Breast epithelium (tissue), 4 donors: ENCODE results near the gene CRK. TPM values are rescaled to one million over a fixed set of nuclear protein-coding genes. Genes with fewer than 3 reads are reported as not detected.
A peak's percentile ranks its signal among the peaks of the same experiment; 100 is the strongest.

Source experiments
- DNase-seq, 2 donors: peaks; one replicate each; pipeline ENCODE4 v3.0.0-alpha.2; 2019; ENCODE audit warnings: low spot score in 2 of 2
- H3K27ac ChIP-seq, 2 donors: fragments of 200-600 bp; sonication (generic) in 1 of 2; one replicate each; pipeline ENCODE4 v1.5.1; 2016 to 2019; ENCODE audit warnings: mild to moderate bottlenecking in 1 of 2
- H3K27me3 ChIP-seq, 2 donors: fragments of 200-600 bp; sonication (generic) in 1 of 2; one replicate each; pipeline versions ENCODE4 v1.5.1 to v1.6.0; 2017 to 2019; ENCODE audit warnings: control low read depth in 1 of 2, mild to moderate bottlenecking in 1 of 2
- H3K36me3 ChIP-seq: fragments of 200-600 bp; one replicate; pipeline ENCODE4 v1.5.1; 2019
- H3K4me1 ChIP-seq, 2 donors: fragments of 200-600 bp; sonication (generic); one replicate each; pipeline ENCODE4 v1.5.1; 2016 to 2019; ENCODE audit warnings: control low read depth in 1 of 2
- H3K4me3 ChIP-seq, 3 donors: fragments of 200-600 bp; sonication (generic); 1 replicate in 2 of 3; 2 replicates in 1 of 3; pipeline ENCODE4 v1.5.1; 2016 to 2019; ENCODE audit warnings: mild to moderate bottlenecking in 3 of 3, moderate library complexity in 2 of 3
- H3K9me3 ChIP-seq, 2 donors: fragments of 200-600 bp; sonication (generic) in 1 of 2; one replicate each; pipeline ENCODE4 v1.5.1; 2016 to 2019; ENCODE audit warnings: control low read depth in 1 of 2
- POLR2A ChIP-seq: fragments of 450-650 bp; IDR thresholded peaks from one replicate; pipeline ENCODE4 v1.6.1; 2016; ENCODE audit warnings: antibody characterized with exemption, mild to moderate bottlenecking, moderate library complexity
- POLR2AphosphoS5 ChIP-seq, 3 donors: sonication (generic); formaldehyde crosslinking; IDR thresholded peaks; one replicate each; pipeline ENCODE4 v1.6.1; 2017; ENCODE audit warnings: antibody characterized with exemption in 3 of 3
- intact Hi-C: fragments of 100-400 bp; cut with DNase I; formaldehyde crosslinking; loops from one replicate; pipeline ENCODE4 v1.15.1; 2023; ENCODE audit warnings: low total_unique reads
- total RNA-seq, 3 donors: library from RNA; depleted of rRNA; stranded (reverse); fragments of >200 nt; gene quantifications; one replicate each; pipeline ENCODE4 v1.1.0, GENCODE V29; 2016
- TF ChIP-seq, protein P1 (sequence below), 3 donors: fragments of 450-650 bp; IDR thresholded peaks; one replicate each; pipeline ENCODE4 v1.5.1; 2016 to 2017; ENCODE audit warnings: antibody characterized with exemption in 3 of 3, mild to moderate bottlenecking in 3 of 3, moderate library complexity in 3 of 3

Gene CRK
- total RNA-seq, 3 donors from 2014 or later = 73.7 to 84.5 (median 76.8) TPM

DNA sequence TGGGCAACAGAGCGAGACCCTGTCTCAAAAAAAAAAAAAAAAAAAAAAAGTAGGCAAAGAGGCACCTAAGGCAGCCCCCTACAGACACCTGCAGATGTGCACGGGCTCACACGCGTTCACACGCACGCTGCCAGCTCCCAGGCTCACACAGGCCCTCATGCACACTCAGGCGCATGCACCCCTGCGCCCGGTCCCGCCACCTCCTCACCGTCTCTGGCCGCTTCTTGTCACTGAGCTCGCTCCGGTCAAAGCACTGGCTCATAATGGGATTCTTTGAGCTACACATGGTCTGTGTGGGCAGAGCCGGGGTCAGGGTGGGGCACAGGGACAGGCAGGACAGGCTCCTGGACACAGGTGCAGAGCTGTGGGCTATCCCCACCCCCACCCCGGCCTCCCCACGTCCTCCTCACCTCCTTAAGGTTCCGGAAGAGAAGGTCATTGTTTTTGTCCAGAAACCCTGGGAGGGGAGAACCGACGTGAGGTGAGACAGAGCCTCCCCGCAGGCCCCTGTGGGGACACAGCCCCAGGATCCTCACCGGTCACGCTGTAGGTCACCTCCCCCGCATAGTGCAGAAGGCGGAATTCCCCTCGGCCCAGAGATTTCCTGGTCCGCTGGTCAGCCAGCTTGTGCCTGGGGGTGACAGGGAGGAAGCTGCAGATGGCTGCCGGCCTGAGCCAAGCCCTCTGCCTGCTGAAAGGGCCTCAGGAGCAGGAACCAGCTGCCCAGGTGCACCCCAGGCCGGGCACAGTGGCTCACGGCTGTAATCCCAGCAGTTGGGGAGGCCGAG, 18.6 kb upstream of the CRK start:
- H3K4me3 ChIP-seq = no peak overlapping the region
- no peak for DNase-seq
- peak overlapping the region in 1 of 2 donors; percentile 71 for H3K27ac ChIP-seq
- intact Hi-C loops = no loop called here
- H3K4me1 ChIP-seq = no peaks in the 10 kb centered on the region
- no peaks in the 10 kb centered on the region for H3K9me3 ChIP-seq
- peaks cover 8% of the 10 kb centered on the region for H3K36me3 ChIP-seq
- TF ChIP-seq POLR2AphosphoS5 (IDR thresholded peaks at IDR 0.05) = no peak
- H3K27me3 ChIP-seq = no peaks in the 10 kb centered on the region

DNA sequence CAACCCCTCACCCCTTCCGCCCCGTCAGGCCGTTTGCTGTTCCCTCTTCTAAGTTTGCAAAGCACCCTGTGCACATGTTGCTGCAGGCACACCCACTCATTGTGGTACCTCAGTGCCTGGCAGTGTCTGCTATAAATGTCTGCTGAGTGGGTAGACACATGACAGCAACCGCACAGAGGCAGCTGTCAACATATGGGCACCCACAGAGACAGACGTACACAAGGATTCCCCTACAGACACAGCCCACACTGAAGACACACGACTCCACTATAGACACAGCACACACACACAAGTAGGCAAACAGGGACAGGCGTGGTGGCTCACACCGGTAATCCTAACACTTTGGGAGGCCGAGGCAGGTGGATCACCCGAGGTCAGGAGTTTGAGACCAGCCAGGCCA, 17.8 kb upstream of the CRK start:
- Histone ChIP-seq H3K27me3 (no peaks in the 10 kb centered on the region), H3K36me3 (peaks cover 8% of the 10 kb centered on the region), H3K4me1 (no peaks in the 10 kb centered on the region), H3K4me3 (no peak overlapping the region), H3K27ac (no peak overlapping the region), H3K9me3 (no peaks in the 10 kb centered on the region)
- no peak for DNase-seq
- intact Hi-C loops = no loop called here
- TF ChIP-seq, protein P1, sequence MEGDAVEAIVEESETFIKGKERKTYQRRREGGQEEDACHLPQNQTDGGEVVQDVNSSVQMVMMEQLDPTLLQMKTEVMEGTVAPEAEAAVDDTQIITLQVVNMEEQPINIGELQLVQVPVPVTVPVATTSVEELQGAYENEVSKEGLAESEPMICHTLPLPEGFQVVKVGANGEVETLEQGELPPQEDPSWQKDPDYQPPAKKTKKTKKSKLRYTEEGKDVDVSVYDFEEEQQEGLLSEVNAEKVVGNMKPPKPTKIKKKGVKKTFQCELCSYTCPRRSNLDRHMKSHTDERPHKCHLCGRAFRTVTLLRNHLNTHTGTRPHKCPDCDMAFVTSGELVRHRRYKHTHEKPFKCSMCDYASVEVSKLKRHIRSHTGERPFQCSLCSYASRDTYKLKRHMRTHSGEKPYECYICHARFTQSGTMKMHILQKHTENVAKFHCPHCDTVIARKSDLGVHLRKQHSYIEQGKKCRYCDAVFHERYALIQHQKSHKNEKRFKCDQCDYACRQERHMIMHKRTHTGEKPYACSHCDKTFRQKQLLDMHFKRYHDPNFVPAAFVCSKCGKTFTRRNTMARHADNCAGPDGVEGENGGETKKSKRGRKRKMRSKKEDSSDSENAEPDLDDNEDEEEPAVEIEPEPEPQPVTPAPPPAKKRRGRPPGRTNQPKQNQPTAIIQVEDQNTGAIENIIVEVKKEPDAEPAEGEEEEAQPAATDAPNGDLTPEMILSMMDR (IDR thresholded peaks at IDR 0.05) = no peak
- TF ChIP-seq POLR2AphosphoS5 (IDR thresholded peaks at IDR 0.05) = no peak
- TF ChIP-seq POLR2A = no peak

DNA sequence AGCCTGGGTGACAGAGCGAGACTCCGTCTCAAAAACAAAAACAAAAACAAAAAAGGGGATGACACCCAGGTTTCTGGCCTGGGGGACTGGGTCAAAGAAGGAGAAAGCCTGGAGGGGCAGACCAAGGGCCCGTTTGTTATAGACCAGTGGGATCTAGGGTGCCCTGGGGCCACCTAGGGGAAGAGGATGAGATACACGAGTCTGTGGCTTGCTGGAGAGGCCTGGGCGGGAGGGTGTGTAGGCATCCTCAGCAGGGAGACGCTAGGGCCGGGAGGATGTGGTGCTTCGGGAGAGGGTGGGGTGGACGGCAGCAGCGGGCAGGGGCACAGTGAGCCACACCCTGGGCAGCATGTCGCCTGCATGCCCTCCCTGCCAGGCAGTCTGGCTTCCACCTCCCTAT, 17.1 kb upstream of the CRK start:
- no peaks in the 10 kb centered on the region for H3K9me3 ChIP-seq
- intact Hi-C loops = no loop called here
- no peaks in the 10 kb centered on the region for H3K4me1 ChIP-seq
- TF ChIP-seq POLR2AphosphoS5 (IDR thresholded peaks at IDR 0.05) (no peak), POLR2A (no peak)
- TF ChIP-seq, protein P1 (IDR thresholded peaks at IDR 0.05) = no peak
- no peak for DNase-seq
- H3K27ac ChIP-seq = no peak overlapping the region
- peaks cover 8% of the 10 kb centered on the region for H3K36me3 ChIP-seq
- H3K4me3 ChIP-seq = no peak overlapping the region
- H3K27me3 ChIP-seq = no peaks in the 10 kb centered on the region

DNA sequence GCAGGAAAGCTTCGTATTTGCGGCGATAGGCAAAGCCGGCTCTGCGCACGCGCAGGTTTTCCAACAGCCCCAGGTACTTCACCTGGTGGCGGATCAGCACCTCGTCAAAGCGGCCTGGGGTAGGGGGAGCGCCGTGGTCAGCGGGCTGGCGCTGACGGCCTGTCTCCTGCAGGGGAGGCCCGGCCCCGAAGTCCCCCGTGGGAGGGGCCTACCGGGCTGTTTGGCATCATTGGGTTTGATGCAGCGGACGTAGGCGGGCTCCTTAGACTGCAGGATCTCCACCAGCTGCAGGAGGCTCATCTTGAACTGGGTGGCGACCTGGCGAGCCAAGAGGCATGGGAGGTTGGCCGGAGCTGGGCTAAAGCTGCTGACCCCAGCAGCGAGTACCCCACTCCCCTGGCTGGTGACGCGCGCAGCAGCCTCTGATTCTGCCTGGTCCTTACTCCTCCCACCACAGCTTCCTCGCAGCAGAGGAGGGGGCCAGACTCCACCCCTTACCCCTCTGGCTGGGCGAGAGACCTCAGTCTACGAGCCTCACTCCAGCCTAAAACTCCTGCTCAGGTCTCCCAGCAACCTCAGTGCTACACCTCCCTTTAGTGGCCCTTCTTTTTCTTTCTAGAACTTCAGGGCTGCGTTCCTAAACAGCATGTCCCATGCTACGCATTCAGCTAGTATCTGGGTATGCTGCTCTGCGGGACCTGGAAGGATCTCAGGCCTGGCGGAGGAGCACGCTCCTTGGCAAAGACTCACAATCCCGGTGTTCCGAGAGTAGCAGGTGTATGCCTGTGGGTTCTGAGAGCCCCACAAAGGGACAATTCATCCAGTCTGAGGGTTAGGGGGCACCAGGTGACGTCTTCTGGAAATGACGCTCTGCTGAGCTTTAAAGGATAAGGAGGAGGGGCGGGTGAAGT, 16.1 kb upstream of the CRK start:
- H3K4me1 ChIP-seq = no peaks in the 10 kb centered on the region
- intact Hi-C loops = no loop called here
- H3K27me3 ChIP-seq = no peaks in the 10 kb centered on the region
- H3K9me3 ChIP-seq = no peaks in the 10 kb centered on the region
- TF ChIP-seq, protein P1 (IDR thresholded peaks at IDR 0.05) = no peak
- TF ChIP-seq POLR2A = no peak
- TF ChIP-seq POLR2AphosphoS5 (IDR thresholded peaks at IDR 0.05) = no peak
- H3K27ac ChIP-seq = no peak overlapping the region
- DNase-seq = no peak
- no peak overlapping the region for H3K4me3 ChIP-seq
- peaks cover 4% of the 10 kb centered on the region for H3K36me3 ChIP-seq

GRCh38 chr17:1471490-1471889, 15.5 kb upstream of the CRK start:
- intact Hi-C loops = no loop called here
- no peaks in the 10 kb centered on the region for H3K27me3 ChIP-seq
- TF ChIP-seq POLR2AphosphoS5 (IDR thresholded peaks at IDR 0.05) (no peak), POLR2A (no peak)
- TF ChIP-seq, protein P1 (IDR thresholded peaks at IDR 0.05) = no peak
- H3K36me3 ChIP-seq = peaks cover 4% of the 10 kb centered on the region
- DNase-seq = no peak
- no peaks in the 10 kb centered on the region for H3K4me1 ChIP-seq
- H3K27ac ChIP-seq = no peak overlapping the region
- no peak overlapping the region for H3K4me3 ChIP-seq
- no peaks in the 10 kb centered on the region for H3K9me3 ChIP-seq
